IMR-90 (cell line): ENCODE results near the gene ADM2. TPM values are rescaled to one million over a fixed set of nuclear protein-coding genes. Genes with fewer than 3 reads are reported as not detected.

Source experiments
- ATAC-seq: fragments of 200-7000 bp; cut with Tn5 transposase; 2 replicates; pipeline ENCODE4 v1.9.1; 2020; ENCODE audit warnings: low read depth, mild to moderate bottlenecking, moderate library complexity
- BruUV-seq: library from RNA; stranded (reverse); fragments of 400-500 nt; replicated peaks from 2 replicates; lab custom pipeline; 2021; lab: Mats Ljungman, UMichigan
- CTCF ChIA-PET: fragments of 300-600 bp; formaldehyde crosslinking; extraction: SDS; loops from one replicate; lab custom pipeline; 2021; ENCODE audit warnings: antibody characterized with exemption; lab: Yijun Ruan, JAX
- POLR2A ChIA-PET: fragments of 300-600 bp; sonication (Branson Sonifier 250); formaldehyde crosslinking; loops from one replicate; lab custom pipeline; 2022; ENCODE audit warnings: antibody characterized with exemption; ENCODE audit not compliant: unreplicated experiment; lab: Charles Lee
- DNase-seq: peaks from one replicate; pipeline ENCODE4 v3.0.0; 2013
- H2AFZ ChIP-seq: replicated peaks from 2 replicates; pipeline ENCODE3; 2013; ENCODE audit warnings: low read length, mild to moderate bottlenecking; ENCODE audit not compliant: poor library complexity
- H2AK5ac ChIP-seq: 2 replicates; pipeline ENCODE4 v1.6.1; 2013; ENCODE audit warnings: low read depth, low read length, inconsistent platforms
- H2AK9ac ChIP-seq: replicated peaks from 2 replicates; pipeline ENCODE3; 2013; ENCODE audit warnings: mild to moderate bottlenecking, low read depth, low read length, moderate library complexity; ENCODE audit not compliant: poor library complexity
- H2BK120ac ChIP-seq: 2 replicates; pipeline ENCODE4 v1.6.1; 2013; ENCODE audit warnings: low read depth, low read length, inconsistent platforms
- H2BK15ac ChIP-seq: 3 replicates; pipeline ENCODE4 v1.6.1; 2013; ENCODE audit warnings: low read depth, low read length, inconsistent platforms
- H2BK20ac ChIP-seq: 2 replicates; pipeline ENCODE4 v1.6.1; 2013; ENCODE audit warnings: low read depth, mild to moderate bottlenecking, inconsistent platforms, low read length, moderate library complexity
- H2BK5ac ChIP-seq: 2 replicates; pipeline ENCODE4 v1.6.1; 2013; ENCODE audit warnings: mild to moderate bottlenecking, low read depth, low read length, inconsistent platforms; ENCODE audit not compliant: poor library complexity, severe bottlenecking
- H3K14ac ChIP-seq: replicated peaks from 2 replicates; pipeline ENCODE4 v1.6.1; 2013; ENCODE audit warnings: low read depth, low read length, inconsistent platforms
- H3K18ac ChIP-seq: 2 replicates; pipeline ENCODE4 v1.6.1; 2013; ENCODE audit warnings: low read depth, low read length, control low read depth
- H3K23ac ChIP-seq: 2 replicates; pipeline ENCODE4 v1.6.1; 2013; ENCODE audit warnings: low read depth, low read length, inconsistent platforms
- H3K27ac ChIP-seq: 2 replicates; pipeline ENCODE4 v1.5.1; 2013; ENCODE audit warnings: mild to moderate bottlenecking, control low read depth, low read length; ENCODE audit not compliant: insufficient read depth
- H3K27me3 ChIP-seq: 2 replicates; pipeline ENCODE4 v1.6.1; 2013; ENCODE audit warnings: low read length; ENCODE audit not compliant: control insufficient read depth, insufficient read depth
- H3K36me3 ChIP-seq: 2 replicates; pipeline ENCODE4 v1.6.1; 2013; ENCODE audit warnings: low read length, mixed read lengths; ENCODE audit not compliant: control insufficient read depth, insufficient read depth
- H3K4ac ChIP-seq: 2 replicates; pipeline ENCODE4 v1.6.1; 2013; ENCODE audit warnings: low read depth, low read length, inconsistent platforms
- H3K4me1 ChIP-seq: 2 replicates; pipeline ENCODE4 v1.6.1; 2013; ENCODE audit warnings: low read length, mixed read lengths; ENCODE audit not compliant: control insufficient read depth, insufficient read depth
- H3K4me2 ChIP-seq: 2 replicates; pipeline ENCODE4 v1.6.1; 2013; ENCODE audit warnings: low read depth, mild to moderate bottlenecking, control low read depth, low read length, moderate library complexity
- H3K4me3 ChIP-seq: 2 replicates; pipeline ENCODE4 v1.5.1; 2013; ENCODE audit warnings: low read depth, mild to moderate bottlenecking, control low read depth, low read length, moderate library complexity; ENCODE audit not compliant: insufficient read depth
- H3K56ac ChIP-seq: 2 replicates; pipeline ENCODE4 v1.6.1; 2013; ENCODE audit warnings: low read length, inconsistent platforms; ENCODE audit not compliant: insufficient read depth; ENCODE audit errors: extremely low read depth
- H3K79me1 ChIP-seq, 2 experiments: 2 replicates each; pipeline ENCODE4 v1.6.1; 2013; ENCODE audit warnings: low read length in 2 of 2, inconsistent platforms in 1 of 2, low read depth in 1 of 2
- H3K9ac ChIP-seq: 2 replicates; pipeline ENCODE4 v1.6.1; 2013; ENCODE audit warnings: low read depth, low read length, control low read depth
- H3K9me1 ChIP-seq: 2 replicates; pipeline ENCODE4 v1.6.1; 2013; ENCODE audit warnings: low read length, inconsistent platforms; ENCODE audit not compliant: insufficient read depth
- H3K9me3 ChIP-seq: 2 replicates; pipeline ENCODE4 v1.6.1; 2013; ENCODE audit warnings: low read length; ENCODE audit not compliant: control insufficient read depth, insufficient read depth
- H4K20me1 ChIP-seq: 2 replicates; pipeline ENCODE4 v1.6.1; 2013; ENCODE audit warnings: low read length, inconsistent platforms; ENCODE audit not compliant: insufficient read depth
- H4K5ac ChIP-seq: 2 replicates; pipeline ENCODE4 v1.6.1; 2013; ENCODE audit warnings: mild to moderate bottlenecking, low read depth, low read length, control low read depth
- H4K8ac ChIP-seq, 2 experiments: 2 replicates each; pipeline ENCODE4 v1.6.1; 2013; ENCODE audit warnings: low read depth in 2 of 2, low read length in 2 of 2, control low read depth in 1 of 2, inconsistent platforms in 1 of 2
- H4K91ac ChIP-seq: 2 replicates; pipeline ENCODE4 v1.6.1; 2013; ENCODE audit warnings: low read depth, low read length, inconsistent platforms; ENCODE audit not compliant: insufficient read depth
- BHLHE40 ChIP-seq: fragments of 150-350 bp; IDR thresholded peaks from 2 replicates; pipeline ENCODE4 v1.6.1; 2016; ENCODE audit warnings: mild to moderate bottlenecking, low read depth, low read length
- MAZ ChIP-seq: IDR thresholded peaks from 2 replicates; pipeline ENCODE4 v1.6.1; 2012; ENCODE audit warnings: low read depth, mild to moderate bottlenecking, low read length, improper control_type of control experiment, moderate library complexity, borderline replicate concordance
- SMC3 ChIP-seq: fragments of 150-350 bp; IDR thresholded peaks from 2 replicates; pipeline ENCODE4 v1.6.1; 2016; ENCODE audit warnings: low read depth, mild to moderate bottlenecking, antibody characterized with exemption, low read length, moderate library complexity
- WGBS, 2 experiments: methylation state at CpG; one replicate each; pipeline versions ENCODE4 v1.1.5 to v1.1.7; 2013; ENCODE audit warnings: missing lambda C conversion rate in 2 of 2; ENCODE audit not compliant: insufficient read length in 1 of 2; ENCODE audit errors: extremely low coverage in 2 of 2; 5-methylcytosine and 5-hydroxymethylcytosine counted together
- dilution Hi-C: fragments of 300-500 bp; cut with HindIII; formaldehyde crosslinking; loops from one replicate; pipeline ENCODE4 v1.14.3; 2018; ENCODE audit warnings: low sequenced_read_pairs; ENCODE audit not compliant: unreplicated experiment
- in situ Hi-C: fragments of 300-500 bp; cut with MboI; formaldehyde crosslinking; loops from 3 replicates; pipeline ENCODE4 v1.14.3; 2019; ENCODE audit warnings: low sequenced_read_pairs, inconsistent platforms, mixed read lengths
- intact Hi-C: fragments of 100-400 bp; cut with micrococcal nuclease; formaldehyde crosslinking; loops from 2 replicates; pipeline ENCODE4 v1.10.0; 2022
- polyA plus RNA-seq, 3 experiments: library from polyadenylated mRNA; depleted of rRNA; stranded (reverse); fragments of >200 nt; gene quantifications; 2 replicates each; pipeline ENCODE4 v1.2.3, GENCODE V29; 2012; ENCODE audit warnings: low replicate concordance in 1 of 3
- total RNA-seq: library from RNA; depleted of rRNA; stranded (reverse); fragments of >200 nt; gene quantifications from 2 replicates; pipeline ENCODE4 v1.2.3, GENCODE V29; 2012

Gene ADM2
- total and polyA plus RNA-seq, 2 of the 4 experiments (the other 2 are of a cell fraction) = 0.18 to 2.3 TPM

GRCh38 chr22:50529897-50530579 is 48.7 kb downstream of the ADM2 start, which contains the start of gene TYMP:
Gene TYMP, minus strand, starts transcription at chr22:50530012. Its CDS starts 303 bp downstream, at chr22:50529709.
- Histone ChIP-seq H3K4me2 (peak within 1 kb of the TSS; percentile 69), H3K27ac (no peak within 1 kb of the TSS; the same call in 1 of the 2 replicates), H4K8ac (peak within 1 kb of the TSS; percentile 53 to 91; a peak in 3 of 4 replicates), H3K56ac (0 out of 2 replicates have a peak within 1 kb of the TSS, but pooled peaks have one; percentile 12), H2BK20ac (no peak within 1 kb of the TSS), H3K4ac (peak within 1 kb of the TSS; percentile 82), H3K79me1 (peaks cover 4 to 20% of the 10 kb centered on the region in 2 experiments; a peak in 2 of 4 replicates), H3K9me1 (peaks cover 13% of the 10 kb centered on the region; the same call in 1 of the 2 replicates), H3K4me1 (peaks cover 19% of the 10 kb centered on the region), H3K9ac (no peak within 1 kb of the TSS), H2BK15ac (no peak within 1 kb of the TSS; the same call in 2 of the 3 replicates), H2AK5ac (peak within 1 kb of the TSS; percentile 81), H3K27me3 (peaks cover 5% of the 10 kb centered on the region; the same call in 1 of the 2 replicates), H3K18ac (no peak within 1 kb of the TSS), H4K5ac (peak within 1 kb of the TSS; percentile 49), H2BK5ac (no peak within 1 kb of the TSS), H3K23ac (peak within 1 kb of the TSS; percentile 72; the same call in 1 of the 2 replicates), H2AFZ (peak within 1 kb of the TSS; percentile 89), H4K20me1 (no peaks in the 10 kb centered on the region), H2BK120ac (peak within 1 kb of the TSS; percentile 27; the same call in 1 of the 2 replicates), H2AK9ac (peak within 1 kb of the TSS; percentile 96), H3K36me3 (no peaks in the 10 kb centered on the region), H3K14ac (peak within 1 kb of the TSS; percentile 42; the same call in 1 of the 2 replicates), H3K9me3 (no peaks in the 10 kb centered on the region), H4K91ac (peak within 1 kb of the TSS; percentile 77), H3K4me3 (peak within 1 kb of the TSS; percentile 21)
- ChIA-PET POLR2A (interaction anchor here (0.6 kb wide), 1 partner anchor 14 kb away, joined by 3 read pairs; no protein-coding TSS in a partner anchor), CTCF (no interaction called here)
- no TSS peak for BruUV-seq
- in situ Hi-C loops = loop anchor here (5.0 kb wide), 1 partner anchor 47 kb away; the partner anchor contains the start of gene CPT1B
- intact Hi-C loops = loop anchor here (5.0 kb wide), 1 partner anchor 52 kb away; the partner anchor contains the start of gene CHKB
- TF ChIP-seq MAZ (0 out of 2 replicates have a peak, but pooled peaks have one; percentile 10), BHLHE40 (0 out of 2 replicates have a peak, but pooled peaks have one; percentile 27), SMC3 (no peak)
- peak; percentile 44 for DNase-seq
- dilution Hi-C loops = no loop called here
- 4% methylated on average over 46 of the region's 92 CpGs; no CpG with 5 or more reads in 1 of the 2 experiments for WGBS, 2 experiments
- ATAC-seq = peak; percentile 4
